ENCODE measurements around the gene S100A12. TPM values are rescaled to one million over a fixed set of nuclear protein-coding genes. Genes with fewer than 3 reads are reported as not detected.
A peak's percentile ranks its signal among the peaks of the same experiment; 100 is the strongest.
"Not testable (repeated sequence)": the region's sequence is repeated elsewhere in the genome, so short reads cannot be mapped to it uniquely, and the experiment has no call there.

The S100A12 gene
- total RNA-seq = 1 to 10 TPM in 2 of 4 donors, not detected in 2; 2.6 to 3.2 TPM

GRCh38 chr1:153375511-153375910 lies at the start of gene S100A12:
TSS of gene S100A12 (minus strand) at chr1:153375621. CDS start at chr1:153374592, 1,029 bp downstream.
- TF ChIP-seq CTCF (IDR thresholded peaks at IDR 0.05) (no peak), POLR2A (IDR thresholded peaks at IDR 0.05) (no peak)
- no peaks in the 10 kb centered on the region for H3K36me3 ChIP-seq
- intact Hi-C loops (cut with DNase I; ENCODE audit: low total_unique reads) = no loop called here
- no peak for DNase-seq
- no peaks in the 10 kb centered on the region for H3K4me1 ChIP-seq
- H3K4me3 ChIP-seq = no peak within 1 kb of the TSS
- no peaks in the 10 kb centered on the region for H3K27me3 ChIP-seq
- no peaks in the 10 kb centered on the region for H3K9me3 ChIP-seq
- H3K27ac ChIP-seq = no peak within 1 kb of the TSS

- Histone ChIP-seq H3K27me3 (no peaks in the 10 kb centered on the region), H3K9me3 (no peaks in the 10 kb centered on the region), H3K4me3 (no peak overlapping the region), H3K4me1 (no peaks in the 10 kb centered on the region), H3K36me3 (no peaks in the 10 kb centered on the region), H3K27ac (no peak overlapping the region)
- TF ChIP-seq CTCF (IDR thresholded peaks at IDR 0.05) = no peak
- no peak for TF ChIP-seq POLR2A (IDR thresholded peaks at IDR 0.05)
- peak; percentile 51 to 52 for DNase-seq
- intact Hi-C loops (cut with DNase I; ENCODE audit: low total_unique reads) = no loop called here
These were observed 47.1 kb upstream of the S100A12 start for GRCh38 chr1:153422450-153423068.

GRCh38 chr1:153420306-153420705 lies 44.9 kb upstream of the S100A12 start:
- intact Hi-C loops (cut with DNase I; ENCODE audit: low total_unique reads) = no loop called here
- Histone ChIP-seq H3K4me1 (no peaks in the 10 kb centered on the region), H3K27ac (no peak overlapping the region), H3K36me3 (no peaks in the 10 kb centered on the region), H3K4me3 (no peak overlapping the region), H3K27me3 (no peaks in the 10 kb centered on the region), H3K9me3 (no peaks in the 10 kb centered on the region)
- TF ChIP-seq CTCF (IDR thresholded peaks at IDR 0.05) (no peak), POLR2A (IDR thresholded peaks at IDR 0.05) (no peak)
- no peak for DNase-seq

GRCh38 chr1:153419436-153419793 lies 44.0 kb upstream of the S100A12 start:
- H3K27ac ChIP-seq; H3K9me3 ChIP-seq; H3K4me3 ChIP-seq; intact Hi-C loops (cut with DNase I; ENCODE audit: low total_unique reads); DNase-seq; H3K27me3 ChIP-seq; H3K36me3 ChIP-seq; H3K4me1 ChIP-seq: not testable (repeated sequence)

- H3K4me3 ChIP-seq; intact Hi-C loops (cut with DNase I; ENCODE audit: low total_unique reads); H3K27me3 ChIP-seq; H3K36me3 ChIP-seq; DNase-seq; H3K9me3 ChIP-seq; H3K4me1 ChIP-seq; H3K27ac ChIP-seq: not testable (repeated sequence)
These were observed 43.5 kb upstream of the S100A12 start for GRCh38 chr1:153418758-153419435.

- TF ChIP-seq CTCF (IDR thresholded peaks at IDR 0.05) = no peak
- TF ChIP-seq POLR2A (IDR thresholded peaks at IDR 0.05) = no peak
- DNase-seq = no peak
- no peaks in the 10 kb centered on the region for H3K36me3 ChIP-seq
- H3K27ac ChIP-seq = no peak overlapping the region
- H3K9me3 ChIP-seq = no peaks in the 10 kb centered on the region
- H3K27me3 ChIP-seq = no peaks in the 10 kb centered on the region
- H3K4me1 ChIP-seq = no peaks in the 10 kb centered on the region
- no peak overlapping the region for H3K4me3 ChIP-seq
- intact Hi-C loops (cut with DNase I; ENCODE audit: low total_unique reads) = no loop called here
These were observed 41.9 kb upstream of the S100A12 start for GRCh38 chr1:153417136-153417888.
